Islet of Langerhans (tissue), 1 donor: Measurements from ENCODE around the gene MARCHF11.

Experiments used
- FAIRE-seq: peaks from one replicate; lab custom pipeline; 2011; peaks lifted over from hg19 to GRCh38; lab: Jason Lieb, UNC

MARCHF11 gene

GRCh38 chr5:16050414-16050813 lies 129.2 kb downstream of the MARCHF11 start:
- no peak for FAIRE-seq

GRCh38 chr5:16049761-16050160 lies 129.8 kb downstream of the MARCHF11 start:
- no peak for FAIRE-seq

GRCh38 chr5:16048132-16048531 lies 131.5 kb downstream of the MARCHF11 start:
- FAIRE-seq = no peak

- no peak for FAIRE-seq
Measured at GRCh38 chr5:16043349-16043965, 136.1 kb downstream of the MARCHF11 start.

- no peak for FAIRE-seq
Measured at GRCh38 chr5:16037121-16037845, 142.3 kb downstream of the MARCHF11 start.

GRCh38 chr5:16034319-16035001 lies 145.1 kb downstream of the MARCHF11 start:
- no peak for FAIRE-seq

- no peak for FAIRE-seq
Measured at GRCh38 chr5:16033187-16033925, 146.2 kb downstream of the MARCHF11 start.

GRCh38 chr5:16028708-16029107 lies 150.9 kb downstream of the MARCHF11 start:
- no peak for FAIRE-seq

- FAIRE-seq = no peak
Measured at GRCh38 chr5:16025681-16026080, 153.9 kb downstream of the MARCHF11 start.

GRCh38 chr5:16018970-16019369 lies 160.6 kb downstream of the MARCHF11 start:
- FAIRE-seq = no peak

GRCh38 chr5:16017720-16018119 lies 161.9 kb downstream of the MARCHF11 start:
- no peak for FAIRE-seq
